Esophagus mucosa (tissue), 1 donor: ENCODE measurements around the gene SPATA4. TPM values are rescaled to one million over a fixed set of nuclear protein-coding genes. Genes with fewer than 3 reads are reported as not detected.
"Not testable (repeated sequence)": the region's sequence is repeated elsewhere in the genome, so short reads cannot be mapped to it uniquely, and the experiment has no call there.

Experiments
- ATAC-seq: fragments of 200-7000 bp; cut with Tn5 transposase; one replicate; pipeline ENCODE4 v1.9.1; 2020
- total RNA-seq: library from RNA; stranded (reverse); gene quantifications from one replicate; pipeline ENCODE4 v1.2.4, GENCODE V29; 2023
- donor health status: DM: yes; HTN: yes; CAD: no.

The SPATA4 gene
- total RNA-seq = not detected

DNA sequence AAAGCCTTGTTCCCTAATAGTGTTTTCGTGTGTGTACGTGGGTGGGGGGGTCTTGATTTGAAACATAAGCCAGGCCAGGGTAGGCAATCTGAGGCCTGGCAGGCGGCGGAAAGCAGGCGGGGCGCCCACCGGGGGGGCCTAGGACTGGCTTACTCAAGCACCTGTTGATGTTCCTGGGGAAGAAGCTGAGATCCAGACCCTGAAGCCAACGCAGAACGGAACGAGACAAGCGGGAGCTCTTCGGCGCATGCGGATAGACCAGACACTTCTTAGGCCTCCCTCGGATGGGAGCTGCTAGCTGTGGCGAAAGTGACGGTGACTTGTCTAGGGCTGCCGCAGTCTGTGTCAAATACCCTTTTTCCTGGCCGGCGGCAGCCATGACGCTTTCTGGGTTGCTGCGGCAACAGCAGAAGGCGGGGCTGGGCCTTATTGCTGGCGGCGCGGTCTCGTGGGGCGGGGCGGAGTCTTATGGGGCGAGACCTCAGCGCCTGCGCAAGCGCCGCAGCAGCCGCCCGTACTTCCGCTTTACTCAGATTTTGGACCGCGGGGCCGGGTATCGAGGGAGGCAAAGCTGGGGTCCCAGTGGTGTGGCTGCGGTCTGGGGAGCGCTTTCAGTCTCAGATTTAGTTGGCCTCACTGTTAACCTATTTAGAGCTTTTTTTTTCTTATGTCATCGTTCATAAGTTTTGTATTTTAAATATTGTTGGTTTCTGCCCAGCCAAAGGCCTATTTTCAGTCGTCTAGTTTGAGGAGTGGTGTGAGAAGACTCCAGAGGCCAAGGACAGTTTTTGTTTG lies at the start of gene SPATA4:
Gene SPATA4 (minus strand): TSS at position 402 of the 795 bp plus-strand sequence. CDS start 23 bp downstream, at position 379.
- ATAC-seq = peak; percentile 99

DNA sequence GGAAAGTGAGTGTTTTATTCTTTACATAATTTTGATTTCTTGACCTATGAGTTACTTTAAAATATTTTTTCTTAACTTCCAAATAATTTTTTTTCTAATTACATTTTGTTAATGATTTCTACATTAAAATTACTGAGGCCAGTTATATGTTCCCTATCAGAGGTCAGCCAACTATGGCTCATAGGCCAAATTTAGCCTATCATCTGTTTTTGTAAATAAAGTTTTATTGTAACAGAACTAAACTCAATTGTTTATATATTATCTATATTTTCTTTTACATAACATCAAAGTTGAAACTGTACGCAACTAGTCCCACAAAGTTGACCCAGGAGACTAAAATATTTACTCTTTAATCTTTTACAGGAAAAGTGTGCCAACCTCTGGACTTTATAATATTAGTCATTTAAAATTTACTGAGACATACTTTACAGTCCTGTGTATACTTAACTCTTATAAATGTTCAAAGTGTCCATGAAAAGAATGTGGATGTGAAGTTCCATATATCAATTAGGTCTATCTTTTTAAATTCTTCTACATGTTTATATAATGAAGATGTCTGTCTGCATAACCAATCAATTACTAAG lies 47.5 kb upstream of the SPATA4 start:
- no peak for ATAC-seq

DNA sequence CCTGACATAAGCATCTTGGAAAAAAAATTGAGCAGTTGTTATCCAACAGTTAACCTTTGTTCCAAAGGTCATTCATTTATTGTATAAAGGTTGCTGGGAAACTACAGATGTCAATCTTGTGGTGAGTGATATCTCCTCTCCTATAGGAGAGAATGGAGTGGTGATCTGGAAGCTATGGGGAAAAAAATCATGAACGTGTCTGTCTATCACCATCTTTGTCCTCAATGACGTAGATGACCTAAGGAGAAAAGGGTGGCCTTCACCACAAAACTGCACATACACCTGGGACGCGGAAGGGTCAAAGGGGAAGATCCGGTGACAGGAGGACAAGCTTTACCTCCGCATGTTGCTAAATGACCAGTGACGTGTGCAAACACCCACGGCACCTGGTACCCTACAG lies 46.3 kb upstream of the SPATA4 start:
- no peak for ATAC-seq

DNA sequence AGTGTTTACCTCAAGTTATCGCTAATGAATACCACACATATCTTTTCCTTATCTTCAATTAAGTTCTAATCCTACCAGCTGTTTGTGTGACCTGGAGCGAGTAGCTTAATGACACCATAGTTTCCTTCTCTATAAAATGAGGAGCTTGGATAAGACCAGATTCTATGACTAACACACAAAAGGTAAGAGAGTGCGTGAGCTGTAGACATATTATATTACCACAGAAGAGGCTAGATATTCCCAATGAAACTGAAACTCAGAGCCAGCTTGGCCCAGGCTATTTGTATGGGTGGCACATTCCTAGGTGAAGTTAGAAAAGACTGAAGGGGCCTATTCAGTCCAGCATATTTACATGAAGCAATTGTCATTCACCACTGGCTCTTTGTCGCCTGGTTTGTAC lies 43.4 kb upstream of the SPATA4 start:
- ATAC-seq = no peak

DNA sequence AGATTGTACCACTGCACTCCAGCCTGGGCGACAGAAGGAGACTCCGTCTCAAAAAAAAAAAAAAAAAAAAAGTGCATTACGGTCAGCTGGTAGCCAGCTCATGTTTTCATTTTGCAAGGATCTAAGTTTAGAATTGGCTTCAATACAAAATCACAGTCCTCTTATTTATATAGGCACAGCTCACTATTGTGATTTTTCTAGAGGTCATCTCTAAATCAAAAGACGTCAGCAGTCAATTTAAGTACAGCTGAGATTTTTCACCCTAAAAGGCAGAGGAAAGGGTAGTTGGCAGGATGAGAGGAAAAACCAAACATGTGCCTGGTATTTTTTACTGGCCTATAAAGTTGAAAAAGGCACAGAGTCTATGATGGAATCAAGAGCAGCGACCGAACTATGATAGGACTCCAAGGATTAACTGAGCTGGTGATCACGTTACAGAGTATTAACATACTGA lies 42.8 kb upstream of the SPATA4 start:
- ATAC-seq = no peak

DNA sequence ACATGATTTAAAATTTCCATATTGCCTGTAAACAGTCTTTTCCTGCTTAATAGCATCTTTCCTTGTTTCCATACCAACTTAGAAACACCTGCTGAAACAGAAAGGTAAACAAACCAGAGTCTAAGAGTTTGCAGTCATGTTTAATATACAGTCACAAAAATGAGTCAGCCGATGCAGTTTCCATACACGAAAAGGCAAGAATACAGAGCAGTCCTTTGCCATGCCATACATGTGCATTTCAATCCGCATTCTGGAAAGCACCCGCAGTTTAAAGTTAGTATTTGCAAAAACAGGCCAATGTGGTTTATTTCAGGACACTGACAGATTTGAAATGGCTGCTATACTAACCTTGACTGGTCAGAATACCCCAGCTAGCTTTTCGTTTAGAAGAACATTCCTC lies 41.6 kb upstream of the SPATA4 start:
- ATAC-seq = no peak

DNA sequence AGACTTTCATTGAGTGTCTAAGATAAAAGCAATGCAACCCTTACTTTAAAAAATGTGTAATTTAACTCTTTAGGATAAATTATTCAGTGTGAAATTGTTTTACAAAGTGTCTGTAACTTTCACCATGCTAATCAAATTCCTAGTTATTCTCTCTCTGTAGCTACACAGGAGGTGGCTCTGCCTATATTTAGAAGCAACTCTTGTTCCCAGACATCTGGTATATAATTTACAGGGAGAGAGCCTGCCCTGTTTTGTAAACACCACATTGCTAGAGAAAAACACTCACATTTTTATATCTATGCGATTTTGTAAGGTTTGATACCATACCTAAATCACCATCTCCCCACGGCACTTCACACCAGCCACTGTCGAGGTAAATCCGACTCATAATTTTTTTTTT lies 35.5 kb upstream of the SPATA4 start:
- ATAC-seq = no peak

DNA sequence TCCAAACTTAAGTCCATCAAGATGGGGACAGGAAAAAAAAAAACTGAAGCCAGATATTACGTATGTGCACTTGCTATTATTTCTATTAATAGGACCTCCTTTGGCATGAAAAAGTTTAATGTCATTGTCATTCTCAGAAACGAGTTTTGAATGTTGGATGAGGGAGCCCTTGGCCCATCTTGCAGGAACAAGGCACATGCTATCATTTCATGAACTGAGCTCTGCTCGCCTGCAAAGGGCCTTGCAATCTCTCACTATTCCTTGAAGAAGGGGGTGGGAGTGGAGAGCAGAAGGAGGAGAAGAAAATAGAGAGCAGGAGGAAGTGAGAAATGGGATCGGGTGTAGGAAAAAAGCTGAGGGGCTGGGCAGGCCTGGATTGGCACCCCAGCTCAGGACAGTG lies 34.3 kb upstream of the SPATA4 start:
- no peak for ATAC-seq

DNA sequence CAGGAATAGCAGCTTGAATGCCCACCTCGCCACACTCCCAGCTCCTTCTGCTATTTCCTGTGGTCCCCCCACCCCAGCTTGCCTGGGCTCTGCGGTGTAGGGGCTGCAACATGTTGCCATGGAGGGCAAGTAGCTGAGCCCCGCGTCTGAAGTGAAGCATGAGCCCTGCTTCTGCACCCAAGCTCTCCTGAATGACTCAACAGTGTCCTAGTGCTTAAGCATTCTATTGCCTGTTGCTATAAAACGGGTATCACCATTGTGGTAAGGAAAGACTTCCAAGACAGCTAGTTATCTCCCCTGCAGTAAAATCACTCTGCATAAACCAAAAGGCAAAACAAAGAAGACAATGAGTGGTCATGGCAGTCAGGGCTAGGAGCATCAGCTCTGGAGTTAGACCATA lies 31.4 kb upstream of the SPATA4 start:
- no peak for ATAC-seq

DNA sequence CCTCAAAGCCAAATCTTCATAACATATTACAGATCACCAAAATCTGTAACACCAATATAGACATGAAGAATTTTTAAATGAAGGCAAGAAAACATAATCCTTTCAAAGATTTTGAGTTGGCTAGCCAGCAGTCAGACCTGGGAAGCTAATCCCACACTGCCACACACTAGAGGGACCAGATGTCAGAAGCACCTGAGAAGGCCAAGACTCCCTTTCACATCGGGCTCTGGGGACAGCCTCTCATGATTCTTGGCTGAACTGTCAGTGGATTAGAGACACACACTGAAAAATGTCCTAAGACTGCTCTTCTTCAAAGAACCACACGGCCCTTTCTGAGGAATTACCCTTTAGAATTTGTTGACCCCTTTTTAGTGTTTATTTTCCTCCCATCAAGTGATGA lies 28.2 kb upstream of the SPATA4 start:
- ATAC-seq = no peak

DNA sequence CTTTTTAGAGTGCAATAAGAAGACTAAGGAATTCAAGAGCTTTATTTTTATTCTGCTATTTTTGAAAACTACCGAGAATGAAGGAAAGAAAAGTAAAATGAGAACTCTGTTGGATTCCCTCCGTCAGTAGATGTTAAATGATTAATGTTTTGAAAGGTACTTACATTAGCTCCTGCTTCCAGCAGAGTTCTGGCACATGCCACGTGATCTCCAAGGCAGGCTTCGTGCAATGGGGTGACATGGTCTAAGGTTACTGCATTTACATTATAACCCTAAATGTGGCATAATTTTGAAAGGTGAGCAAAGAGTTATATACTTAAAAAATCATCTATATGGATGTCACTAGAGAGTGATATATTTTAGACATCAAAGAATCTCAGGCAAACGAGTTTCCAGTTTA lies 26.8 kb upstream of the SPATA4 start:
- no peak for ATAC-seq

DNA sequence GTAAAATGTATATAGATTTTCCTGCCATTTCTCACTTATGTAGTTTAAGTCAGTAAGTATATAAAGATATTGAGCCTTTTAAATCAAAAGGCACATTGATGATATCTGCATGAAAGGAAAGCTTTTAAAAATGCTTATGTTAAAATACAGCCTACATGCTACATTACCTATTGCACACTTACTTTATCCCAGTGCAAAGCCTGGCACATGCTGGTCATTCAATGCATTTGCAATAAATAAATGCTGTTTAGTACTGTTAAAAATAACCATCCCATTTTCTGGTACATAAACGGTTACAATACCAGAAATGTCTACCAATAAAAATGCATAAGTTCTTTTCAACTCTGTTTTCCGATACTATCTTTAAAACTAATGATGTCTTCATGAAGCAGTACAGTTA lies 22.1 kb upstream of the SPATA4 start:
- no peak for ATAC-seq

DNA sequence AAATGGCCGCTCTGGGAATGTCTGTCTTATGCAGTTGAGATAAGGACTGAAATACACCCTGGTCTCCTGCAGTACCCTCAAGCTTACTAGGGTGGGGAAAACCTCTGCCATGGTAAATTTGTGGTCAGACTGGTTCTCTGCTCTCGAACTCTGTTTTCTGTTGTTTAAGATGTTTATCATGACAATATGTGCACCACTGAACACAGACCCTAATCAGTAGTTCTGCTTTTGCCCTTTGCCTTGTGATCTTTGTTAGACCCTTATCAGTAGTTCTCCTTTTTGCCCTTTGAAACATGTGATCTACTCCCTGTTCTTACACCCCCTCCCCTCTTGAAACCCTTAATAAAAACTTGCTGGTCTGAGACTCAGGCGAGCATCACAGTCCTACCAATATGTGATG lies 17.0 kb upstream of the SPATA4 start:
- not testable (repeated sequence) for ATAC-seq

DNA sequence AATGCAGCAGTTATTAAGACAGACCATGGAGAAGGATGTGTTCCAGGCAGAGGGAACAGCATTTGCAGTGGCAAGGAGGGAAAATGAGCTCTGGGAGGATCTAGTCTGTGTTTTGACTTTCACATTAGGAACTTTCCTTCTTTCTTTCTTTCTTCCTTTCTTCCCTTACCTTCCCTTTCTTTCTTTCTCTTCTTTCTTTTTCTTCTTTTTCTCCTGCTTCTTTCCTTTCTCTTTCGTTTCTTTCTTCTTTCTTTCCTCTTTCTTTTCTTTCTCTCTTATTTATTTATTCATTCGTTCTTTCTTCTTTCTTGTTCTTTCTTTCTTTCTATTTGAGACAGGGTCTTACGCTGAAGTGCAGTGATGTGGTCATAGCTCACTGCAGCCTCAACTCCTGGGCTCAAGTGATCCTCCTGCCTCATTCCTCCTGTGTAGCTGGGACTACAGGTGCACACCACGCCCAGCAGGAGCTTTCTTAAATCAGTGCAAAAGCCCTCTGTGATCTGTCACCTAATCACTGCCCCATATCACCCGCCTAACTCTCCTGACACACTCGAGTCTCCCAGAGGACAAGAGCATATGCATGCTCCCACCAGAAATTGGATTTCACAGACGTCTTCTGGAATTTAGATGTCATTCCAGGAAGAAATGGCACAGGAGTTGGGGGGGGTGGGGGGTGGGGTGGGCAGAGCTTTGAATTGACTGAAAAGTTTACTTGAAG lies 15.4 kb upstream of the SPATA4 start:
- ATAC-seq = no peak

DNA sequence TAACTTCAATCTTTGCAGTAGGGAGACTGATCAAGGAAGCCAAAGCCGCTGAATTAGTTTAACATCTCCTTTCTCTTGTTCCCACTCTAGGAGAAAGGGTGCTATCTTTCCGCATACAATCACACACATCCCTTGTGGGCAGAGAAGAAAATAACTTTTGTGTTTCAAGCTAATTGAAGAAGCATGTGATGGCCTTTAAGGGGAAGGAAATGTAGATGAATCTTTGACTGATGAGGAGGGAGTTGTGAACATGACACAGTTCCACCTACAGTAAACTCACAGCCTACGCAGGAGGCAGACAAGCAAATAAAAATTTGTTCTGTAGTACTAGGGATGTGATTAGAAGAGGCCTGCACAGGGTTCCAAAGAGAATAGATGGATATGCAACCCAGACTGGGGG lies 14.7 kb upstream of the SPATA4 start:
- no peak for ATAC-seq

DNA sequence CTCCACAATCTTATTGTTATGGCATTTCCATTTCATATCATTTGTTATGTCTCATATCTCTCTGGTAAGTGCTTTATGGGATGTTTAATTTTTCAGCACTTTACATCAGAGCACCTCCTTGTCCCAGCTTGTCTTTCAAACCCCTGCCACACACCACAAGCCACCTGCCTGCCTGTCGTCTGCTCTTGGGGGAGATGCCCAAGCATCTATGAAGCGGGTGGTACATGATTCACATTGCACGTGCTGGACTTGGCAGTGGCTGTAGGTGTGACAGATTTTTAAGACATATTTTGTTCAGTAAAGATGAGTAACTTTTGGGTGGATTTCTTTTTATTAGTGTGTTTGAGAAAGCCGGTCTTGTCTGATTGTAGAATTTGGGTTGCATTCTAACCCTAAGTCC lies 14.2 kb upstream of the SPATA4 start:
- no peak for ATAC-seq

DNA sequence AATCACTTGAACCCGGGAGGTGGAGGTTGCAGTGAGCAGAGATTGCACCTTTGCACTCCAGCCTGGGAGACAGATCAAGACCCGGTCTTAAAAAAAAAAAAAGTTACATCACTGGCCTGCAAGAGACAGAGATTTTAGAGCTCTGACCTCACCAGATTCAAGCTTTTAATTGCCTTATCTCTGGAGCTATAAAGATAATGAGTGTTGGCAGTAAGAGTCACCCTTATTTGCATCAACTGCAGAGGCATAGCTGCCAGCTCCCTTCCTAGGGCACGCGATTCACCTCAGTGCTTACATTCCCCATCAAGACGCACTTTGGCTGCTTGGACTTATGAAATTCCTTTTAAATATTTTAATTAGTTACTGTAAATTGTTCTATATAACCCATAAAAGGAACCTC lies 12.5 kb upstream of the SPATA4 start:
- no peak for ATAC-seq

DNA sequence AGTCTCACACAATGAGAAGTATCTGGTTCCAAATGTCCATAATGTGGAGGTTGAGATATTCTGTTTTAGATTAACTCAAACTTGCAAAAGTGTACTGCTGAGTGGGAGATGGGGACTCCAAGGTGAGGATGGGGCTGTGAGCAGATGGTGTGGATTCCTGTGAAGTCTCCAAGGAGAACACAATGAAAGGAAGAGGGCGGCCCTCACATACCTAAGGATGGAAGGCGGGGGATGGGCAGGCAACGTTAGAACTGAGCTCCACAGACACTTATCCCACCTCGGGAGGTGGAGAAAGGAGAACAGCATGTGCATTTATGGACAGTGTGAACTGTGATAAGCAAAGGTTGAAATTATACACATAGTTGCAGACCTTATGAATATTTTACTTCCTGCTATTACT lies 9.9 kb upstream of the SPATA4 start:
- no peak for ATAC-seq

DNA sequence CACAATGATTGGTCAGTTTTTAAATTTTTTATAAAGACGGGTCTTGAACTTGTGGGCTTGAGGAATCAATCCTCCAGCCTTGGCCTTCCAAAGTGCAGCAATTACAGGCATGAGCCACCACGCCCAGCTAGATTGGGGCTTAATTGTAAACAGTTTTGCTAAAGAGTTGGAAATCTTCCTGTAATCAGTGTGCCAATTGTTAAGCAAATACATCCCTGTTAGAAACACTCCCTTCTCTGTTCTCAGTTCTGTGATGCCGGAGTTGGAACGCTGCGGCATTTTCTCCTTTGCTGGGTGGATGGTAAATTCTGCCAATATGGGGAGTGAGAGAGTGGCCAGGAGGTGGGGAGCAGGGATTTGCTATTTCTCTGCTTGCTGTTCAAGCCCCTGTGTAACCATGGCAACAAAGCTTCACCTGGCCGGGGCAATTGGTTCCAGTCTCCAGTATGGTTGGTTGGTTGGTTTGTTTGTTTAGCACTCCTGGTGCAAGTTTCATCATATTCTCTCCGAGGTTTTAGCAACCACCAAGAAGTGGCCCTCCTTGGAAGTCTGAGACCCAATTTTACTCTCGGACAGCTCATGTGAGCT lies 3.0 kb upstream of the SPATA4 start:
- no peak for ATAC-seq

DNA sequence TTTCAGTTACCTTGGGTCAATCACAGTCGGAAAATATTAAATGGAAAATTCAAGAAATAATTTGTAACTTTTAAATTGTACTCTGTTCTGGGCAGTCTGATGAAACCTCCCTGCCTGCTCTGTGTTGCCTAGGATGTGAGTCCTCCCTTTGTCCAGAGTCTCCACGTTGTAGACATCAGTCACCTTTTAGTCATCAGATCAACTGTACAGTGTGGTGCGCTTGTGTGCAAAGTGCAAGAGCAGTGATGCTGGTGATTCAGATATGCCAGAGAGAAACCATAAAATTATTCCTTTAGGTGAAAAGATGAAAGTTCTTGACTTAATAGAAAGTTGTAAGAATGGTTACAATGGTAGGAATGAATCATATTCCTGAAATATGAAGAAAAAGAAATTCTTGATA lies 1.4 kb downstream of the SPATA4 start:
- no peak for ATAC-seq

DNA sequence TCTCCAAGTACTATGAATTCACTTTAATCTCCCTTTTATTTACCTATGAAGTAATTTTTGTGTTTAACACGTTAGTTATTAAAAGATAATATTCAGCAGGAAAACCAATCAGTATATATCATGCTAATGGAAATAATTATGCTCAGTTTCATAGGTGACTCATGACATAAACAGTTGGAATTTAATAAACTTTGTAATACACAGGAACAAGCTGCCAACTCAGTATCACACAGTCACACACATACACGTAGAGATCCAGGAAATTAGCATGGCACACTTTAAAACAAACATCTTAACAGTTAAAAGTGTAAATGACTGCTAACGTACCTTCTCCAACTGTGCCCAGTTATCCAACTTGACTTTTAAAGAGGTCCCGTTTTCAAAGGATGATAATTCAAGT lies 2.3 kb downstream of the SPATA4 start:
- ATAC-seq = no peak

DNA sequence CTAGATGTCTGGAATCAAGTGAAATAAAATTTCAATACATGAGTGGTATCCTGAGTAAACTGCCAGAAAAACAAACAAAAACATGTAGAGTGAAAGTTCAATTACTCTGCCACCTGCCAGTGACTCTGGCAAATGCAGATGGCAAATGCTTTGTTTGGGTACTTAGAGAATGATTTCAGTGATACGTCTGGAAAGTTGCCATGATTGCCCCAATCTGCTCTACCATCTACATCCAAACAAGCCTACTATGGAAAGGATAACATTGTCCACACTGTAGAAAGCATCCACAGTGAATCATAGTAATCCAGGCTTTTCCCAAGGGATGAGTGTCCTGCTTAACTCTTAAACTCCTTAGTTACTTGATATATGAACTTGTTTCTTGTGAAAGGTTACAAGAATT lies 3.4 kb downstream of the SPATA4 start:
- no peak for ATAC-seq
